ENCODE data around the gene SLC12A9. TPM values are rescaled to one million over a fixed set of nuclear protein-coding genes. Genes with fewer than 3 reads are reported as not detected.

The SLC12A9 gene
- polyA plus RNA-seq, 1 experiment, result 23.1 TPM

DNA sequence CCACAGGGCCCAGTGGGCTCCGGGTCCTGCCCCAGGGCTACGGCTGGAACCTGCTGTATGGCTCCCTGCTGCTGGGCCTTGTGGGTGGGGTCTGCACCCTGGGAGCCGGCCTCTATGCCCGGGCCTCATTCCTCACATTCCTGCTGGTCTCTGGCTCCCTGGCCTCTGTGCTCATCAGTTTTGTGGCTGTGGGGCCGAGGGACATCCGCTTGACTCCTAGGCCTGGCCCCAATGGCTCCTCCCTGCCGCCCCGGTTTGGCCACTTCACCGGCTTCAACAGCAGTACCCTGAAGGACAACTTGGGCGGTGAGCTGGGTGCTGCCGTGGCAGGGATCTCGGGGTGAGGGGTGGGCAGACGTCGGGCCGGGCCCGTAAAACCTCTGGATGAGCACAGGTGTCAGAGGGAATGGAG lies 4.4 kb downstream of the SLC12A9 start:
- H3K27me3 ChIP-seq (ENCODE audit: control insufficient read depth, insufficient read depth, low read length), result no peaks in the 10 kb centered on the region
- CTCF ChIA-PET, result interaction anchor here (9.2 kb wide), 1 partner anchor 59 kb away, joined by 143 read pairs; no protein-coding TSS in a partner anchor
- H3K4me3 ChIP-seq (ENCODE audit: low read depth, low read length), result no peak overlapping the region
- POLR2A ChIA-PET, result no interaction called here
- DNase-seq (ENCODE audit: low read depth), result no peak
- H3K36me3 ChIP-seq (ENCODE audit: control insufficient read depth, insufficient read depth, low read length), result peaks cover 14% of the 10 kb centered on the region
- TF ChIP-seq, protein P1, sequence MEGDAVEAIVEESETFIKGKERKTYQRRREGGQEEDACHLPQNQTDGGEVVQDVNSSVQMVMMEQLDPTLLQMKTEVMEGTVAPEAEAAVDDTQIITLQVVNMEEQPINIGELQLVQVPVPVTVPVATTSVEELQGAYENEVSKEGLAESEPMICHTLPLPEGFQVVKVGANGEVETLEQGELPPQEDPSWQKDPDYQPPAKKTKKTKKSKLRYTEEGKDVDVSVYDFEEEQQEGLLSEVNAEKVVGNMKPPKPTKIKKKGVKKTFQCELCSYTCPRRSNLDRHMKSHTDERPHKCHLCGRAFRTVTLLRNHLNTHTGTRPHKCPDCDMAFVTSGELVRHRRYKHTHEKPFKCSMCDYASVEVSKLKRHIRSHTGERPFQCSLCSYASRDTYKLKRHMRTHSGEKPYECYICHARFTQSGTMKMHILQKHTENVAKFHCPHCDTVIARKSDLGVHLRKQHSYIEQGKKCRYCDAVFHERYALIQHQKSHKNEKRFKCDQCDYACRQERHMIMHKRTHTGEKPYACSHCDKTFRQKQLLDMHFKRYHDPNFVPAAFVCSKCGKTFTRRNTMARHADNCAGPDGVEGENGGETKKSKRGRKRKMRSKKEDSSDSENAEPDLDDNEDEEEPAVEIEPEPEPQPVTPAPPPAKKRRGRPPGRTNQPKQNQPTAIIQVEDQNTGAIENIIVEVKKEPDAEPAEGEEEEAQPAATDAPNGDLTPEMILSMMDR (IDR thresholded peaks at IDR 0.05; ENCODE audit: insufficient read depth, low read depth, low read length), result no peak

DNA sequence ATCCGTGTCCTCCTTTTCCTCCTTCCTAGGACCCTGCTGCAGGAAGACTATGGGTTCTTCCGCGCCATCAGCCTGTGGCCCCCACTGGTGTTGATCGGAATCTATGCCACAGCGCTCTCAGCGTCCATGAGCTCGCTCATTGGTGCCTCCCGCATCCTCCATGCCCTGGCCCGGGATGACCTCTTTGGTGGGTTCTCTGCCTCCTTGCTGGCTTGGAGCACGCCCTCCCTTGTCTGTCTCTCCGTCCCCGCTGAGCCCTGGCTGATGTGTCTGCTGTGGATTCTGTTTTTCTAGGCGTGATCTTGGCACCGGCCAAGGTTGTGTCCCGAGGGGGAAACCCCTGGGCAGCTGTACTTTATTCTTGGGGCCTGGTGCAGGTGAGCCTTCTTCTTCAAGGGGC lies 7.3 kb downstream of the SLC12A9 start:
- no peak for DNase-seq (ENCODE audit: low read depth)
- Histone ChIP-seq H3K4me3 (ENCODE audit: low read depth, low read length) (no peak overlapping the region), H3K36me3 (ENCODE audit: control insufficient read depth, insufficient read depth, low read length) (peaks cover 16% of the 10 kb centered on the region), H3K27me3 (ENCODE audit: control insufficient read depth, insufficient read depth, low read length) (no peaks in the 10 kb centered on the region)
- ChIA-PET CTCF (no interaction called here), POLR2A (no interaction called here)
- TF ChIP-seq, protein P1 (IDR thresholded peaks at IDR 0.05; ENCODE audit: insufficient read depth, low read depth, low read length), result no peak

DNA sequence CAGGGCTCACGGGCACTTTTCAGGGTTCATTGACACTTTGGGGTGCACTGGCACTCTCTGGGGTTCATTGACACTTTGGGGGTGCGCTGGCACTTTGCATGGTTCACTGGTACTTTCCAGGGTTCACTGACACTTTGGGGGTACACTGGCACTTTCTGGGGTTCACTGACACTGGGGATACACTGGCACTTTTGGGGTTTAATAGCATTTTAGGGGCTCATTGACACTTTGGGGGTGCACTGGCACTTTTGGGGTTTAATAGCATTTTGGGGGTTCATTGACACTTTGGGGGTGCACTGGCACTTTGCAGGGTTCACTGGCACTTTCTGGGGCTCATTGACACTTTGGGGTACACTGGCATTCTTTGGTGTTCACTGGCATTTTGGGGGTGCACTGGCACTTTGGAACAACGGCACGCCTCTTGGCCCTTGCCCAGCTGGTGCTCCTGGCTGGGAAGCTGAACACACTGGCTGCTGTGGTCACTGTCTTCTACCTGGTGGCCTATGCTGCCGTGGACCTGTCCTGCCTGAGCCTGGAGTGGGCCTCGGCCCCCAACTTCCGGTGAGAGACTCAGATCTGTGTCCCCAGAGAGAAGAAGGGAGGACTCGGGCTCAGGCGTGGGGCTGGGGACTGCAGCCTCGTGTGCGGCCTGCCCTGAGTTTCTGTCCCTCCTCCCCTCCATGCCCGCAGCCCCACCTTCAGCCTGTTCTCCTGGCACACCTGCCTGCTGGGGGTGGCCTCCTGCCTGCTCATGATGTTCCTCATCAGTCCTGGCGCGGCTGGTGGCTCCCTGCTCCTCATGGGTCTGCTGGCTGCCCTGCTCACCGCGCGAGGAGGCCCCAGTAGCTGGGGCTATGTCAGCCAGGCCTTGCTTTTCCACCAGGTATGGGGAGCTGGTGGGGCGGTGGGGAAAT lies 8.4 kb downstream of the SLC12A9 start:
- no peak overlapping the region for H3K4me3 ChIP-seq (ENCODE audit: low read depth, low read length)
- ChIA-PET POLR2A (no interaction called here), CTCF (interaction anchor here (0.7 to 0.8 kb wide), 3 partner anchors 135 to 392 kb away, joined by 3 read pairs; no protein-coding TSS in a partner anchor)
- H3K36me3 ChIP-seq (ENCODE audit: control insufficient read depth, insufficient read depth, low read length), result peaks cover 14% of the 10 kb centered on the region
- no peaks in the 10 kb centered on the region for H3K27me3 ChIP-seq (ENCODE audit: control insufficient read depth, insufficient read depth, low read length)
- DNase-seq (ENCODE audit: low read depth), result no peak
- TF ChIP-seq, protein P1 (IDR thresholded peaks at IDR 0.05; ENCODE audit: insufficient read depth, low read depth, low read length), result no peak

DNA sequence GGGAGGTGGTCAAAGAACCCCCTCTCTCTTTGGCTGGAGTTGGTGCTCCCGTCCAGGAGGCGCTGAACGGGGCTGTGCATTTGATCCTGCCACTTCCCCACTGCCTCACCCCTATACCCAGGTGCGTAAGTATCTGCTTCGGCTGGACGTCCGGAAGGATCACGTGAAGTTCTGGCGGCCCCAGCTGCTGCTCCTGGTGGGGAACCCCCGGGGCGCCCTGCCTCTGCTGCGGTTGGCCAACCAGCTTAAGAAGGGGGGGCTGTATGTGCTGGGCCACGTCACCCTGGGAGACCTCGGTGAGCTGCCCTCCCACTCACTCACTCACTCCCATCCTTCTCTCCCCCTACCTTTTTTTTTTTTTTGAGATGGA lies 9.1 kb downstream of the SLC12A9 start:
- TF ChIP-seq, protein P1 (IDR thresholded peaks at IDR 0.05; ENCODE audit: insufficient read depth, low read depth, low read length), result no peak

DNA sequence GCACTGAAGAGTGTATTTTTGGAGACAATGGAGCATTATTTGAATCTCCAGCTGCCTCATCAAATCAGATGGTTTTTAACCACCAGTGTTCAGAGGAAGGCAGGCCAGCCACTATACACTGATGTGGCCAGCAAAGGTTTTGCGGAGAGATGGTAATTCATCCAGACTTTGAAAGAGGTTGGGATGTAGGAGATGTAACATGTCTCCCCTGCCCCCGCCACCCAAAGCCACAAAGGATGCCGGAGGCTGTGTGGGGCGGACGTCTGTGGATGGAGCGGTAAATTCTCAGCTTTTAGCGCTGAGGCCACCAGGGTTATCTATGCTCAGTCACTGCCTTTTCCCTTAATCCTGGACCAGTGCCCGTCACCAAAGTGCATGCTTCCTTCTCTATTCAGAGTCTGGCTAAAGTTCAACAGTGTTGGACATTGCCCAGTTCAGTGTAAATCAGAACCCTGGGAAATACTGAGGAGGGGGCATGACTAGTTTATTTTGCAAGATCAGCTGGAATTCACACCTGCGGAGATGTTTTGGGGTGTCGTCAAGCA lies 11.0 kb downstream of the SLC12A9 start:
- Histone ChIP-seq H3K36me3 (ENCODE audit: control insufficient read depth, insufficient read depth, low read length) (peaks cover 14% of the 10 kb centered on the region), H3K4me3 (ENCODE audit: low read depth, low read length) (no peak overlapping the region), H3K27me3 (ENCODE audit: control insufficient read depth, insufficient read depth, low read length) (no peaks in the 10 kb centered on the region)
- ChIA-PET POLR2A (no interaction called here), CTCF (no interaction called here)
- TF ChIP-seq, protein P1 (IDR thresholded peaks at IDR 0.05; ENCODE audit: insufficient read depth, low read depth, low read length), result no peak
- no peak for DNase-seq (ENCODE audit: low read depth)

More for the DNA sequence above, 9.1 kb downstream of the SLC12A9 start:
- DNase-seq (ENCODE audit: low read depth), result no peak
- Histone ChIP-seq H3K4me3 (ENCODE audit: low read depth, low read length) (no peak overlapping the region), H3K27me3 (ENCODE audit: control insufficient read depth, insufficient read depth, low read length) (no peaks in the 10 kb centered on the region), H3K36me3 (ENCODE audit: control insufficient read depth, insufficient read depth, low read length) (peaks cover 14% of the 10 kb centered on the region)
- ChIA-PET CTCF (interaction anchor here (0.7 to 0.8 kb wide), 3 partner anchors 136 to 393 kb away, joined by 3 read pairs; no protein-coding TSS in a partner anchor), POLR2A (no interaction called here)

All from BJ (cell line).